GM19395 (cell line): ENCODE results near the gene ZNF574.
"Not testable (repeated sequence)": the region's sequence is repeated elsewhere in the genome, so short reads cannot be mapped to it uniquely, and the experiment has no call there.

Source experiments
- ATAC-seq: cut with Tn5 transposase; IDR thresholded peaks from one replicate; pipeline ENCODE4 v1.9.1; 2021; ENCODE audit warnings: mild to moderate bottlenecking, moderate library complexity; ENCODE audit not compliant: unreplicated experiment

Gene ZNF574

GRCh38 chr19:42096255-42096837 lies 20.4 kb downstream of the ZNF574 start:
- ATAC-seq = no peak

- no peak for ATAC-seq
These were observed 21.5 kb downstream of the ZNF574 start for GRCh38 chr19:42097461-42097860.

GRCh38 chr19:42098781-42099180 lies 22.8 kb downstream of the ZNF574 start:
- ATAC-seq = no peak

- no peak for ATAC-seq
These were observed 23.5 kb downstream of the ZNF574 start for GRCh38 chr19:42099336-42099925.

GRCh38 chr19:42100241-42100640 lies 24.3 kb downstream of the ZNF574 start:
- not testable (repeated sequence) for ATAC-seq

- no peak for ATAC-seq
These were observed 26.9 kb downstream of the ZNF574 start for GRCh38 chr19:42102877-42103276.

- no peak for ATAC-seq
These were observed 29.4 kb downstream of the ZNF574 start for GRCh38 chr19:42105368-42105767.

GRCh38 chr19:42108527-42109389 lies 32.8 kb downstream of the ZNF574 start:
- peak; percentile 69 for ATAC-seq

- no peak for ATAC-seq
These were observed 33.9 kb downstream of the ZNF574 start for GRCh38 chr19:42109896-42110295.

- no peak for ATAC-seq
These were observed 34.7 kb downstream of the ZNF574 start for GRCh38 chr19:42110658-42111057.

- no peak for ATAC-seq
These were observed 35.4 kb downstream of the ZNF574 start for GRCh38 chr19:42111384-42111783.

GRCh38 chr19:42111811-42112210 lies 35.8 kb downstream of the ZNF574 start:
- ATAC-seq = no peak

GRCh38 chr19:42113641-42114348 lies 37.8 kb downstream of the ZNF574 start:
- ATAC-seq = peak; percentile 60

GRCh38 chr19:42114412-42114811 lies 38.4 kb downstream of the ZNF574 start:
- ATAC-seq = peak; percentile 58

GRCh38 chr19:42115219-42115618 lies 39.3 kb downstream of the ZNF574 start:
- no peak for ATAC-seq

GRCh38 chr19:42115705-42116104 lies 39.7 kb downstream of the ZNF574 start:
- ATAC-seq = no peak

GRCh38 chr19:42116308-42117075 lies 40.5 kb downstream of the ZNF574 start:
- ATAC-seq = no peak

- ATAC-seq = no peak
These were observed 41.1 kb downstream of the ZNF574 start for GRCh38 chr19:42117076-42117475.

GRCh38 chr19:42120276-42120980 lies 44.5 kb downstream of the ZNF574 start:
- ATAC-seq = no peak

GRCh38 chr19:42121036-42121621 lies 45.2 kb downstream of the ZNF574 start:
- no peak for ATAC-seq
